ENCODE measurements around the gene GNB1L. TPM values are rescaled to one million over a fixed set of nuclear protein-coding genes. Genes with fewer than 3 reads are reported as not detected.

GNB1L gene
- total RNA-seq, 1 donor from 2014 or later = 11.5 TPM

- no peak for DNase-seq (ENCODE audit: low read depth)
- TF ChIP-seq CTCF (conservative IDR thresholded peaks at IDR 0.05; ENCODE audit: low read depth, low read length) = no peak
- H3K4me3 ChIP-seq (ENCODE audit: low read depth, low read length) = no peak overlapping the region
These were observed 33.6 kb upstream of the GNB1L start for GRCh38 chr22:19888131-19888746.

- TF ChIP-seq CTCF (conservative IDR thresholded peaks at IDR 0.05; ENCODE audit: low read depth, low read length) = no peak
- no peak overlapping the region for H3K4me3 ChIP-seq (ENCODE audit: low read depth, low read length)
- no peak for DNase-seq (ENCODE audit: low read depth)
These were observed 32.7 kb upstream of the GNB1L start for GRCh38 chr22:19887256-19887985.

- no peak for TF ChIP-seq CTCF (conservative IDR thresholded peaks at IDR 0.05; ENCODE audit: low read depth, low read length)
- no peak for DNase-seq (ENCODE audit: low read depth)
These were observed 32.1 kb upstream of the GNB1L start for GRCh38 chr22:19886605-19887255.

GRCh38 chr22:19885841-19886592 lies 31.3 kb upstream of the GNB1L start:
- no peak for TF ChIP-seq CTCF (conservative IDR thresholded peaks at IDR 0.05; ENCODE audit: low read depth, low read length)
- no peak overlapping the region for H3K4me3 ChIP-seq (ENCODE audit: low read depth, low read length)
- DNase-seq (ENCODE audit: low read depth) = no peak

More at GRCh38 chr22:19886605-19887255, 32.1 kb upstream of the GNB1L start:
- no peak overlapping the region for H3K4me3 ChIP-seq (ENCODE audit: low read depth, low read length)

GRCh38 chr22:19884954-19885751 lies 30.5 kb upstream of the GNB1L start:
- no peak for TF ChIP-seq CTCF (conservative IDR thresholded peaks at IDR 0.05; ENCODE audit: low read depth, low read length)
- no peak overlapping the region for H3K4me3 ChIP-seq (ENCODE audit: low read depth, low read length)
- DNase-seq (ENCODE audit: low read depth) = no peak
